Measurements from ENCODE around the gene RACK1.
"Not testable (repeated sequence)": the region's sequence is repeated elsewhere in the genome, so short reads cannot be mapped to it uniquely, and the experiment has no call there.

RACK1 gene

GRCh38 chr5:181215997-181216989 lies 27.4 kb downstream of the RACK1 start:
- no peak for DNase-seq

GRCh38 chr5:181214249-181214648 lies 29.5 kb downstream of the RACK1 start:
- not testable (repeated sequence) for DNase-seq

- no peak for DNase-seq
Observed at GRCh38 chr5:181212934-181213333, 30.8 kb downstream of the RACK1 start.

- DNase-seq = no peak
Observed at GRCh38 chr5:181212080-181212479, 31.6 kb downstream of the RACK1 start.

- DNase-seq = no peak
Observed at GRCh38 chr5:181211208-181211607, 32.5 kb downstream of the RACK1 start.

- DNase-seq = not testable (repeated sequence)
Observed at GRCh38 chr5:181210698-181211097, 33.0 kb downstream of the RACK1 start.

GRCh38 chr5:181210148-181210547 lies 33.6 kb downstream of the RACK1 start:
- not testable (repeated sequence) for DNase-seq

GRCh38 chr5:181209006-181209405 lies 34.7 kb downstream of the RACK1 start:
- DNase-seq = not testable (repeated sequence)

- no peak for DNase-seq
Observed at GRCh38 chr5:181207960-181208253, 35.8 kb downstream of the RACK1 start.

GRCh38 chr5:181207214-181207959 lies 36.3 kb downstream of the RACK1 start:
- DNase-seq = no peak

GRCh38 chr5:181205761-181206649 lies 37.7 kb downstream of the RACK1 start:
- no peak for DNase-seq

- DNase-seq = no peak
Observed at GRCh38 chr5:181204826-181205760, 38.6 kb downstream of the RACK1 start, which contains the start of gene TRIM7. Gene TRIM7 (minus strand): TSS chr5:181205196. CDS start chr5:181205110, 86 bp downstream.

- DNase-seq = no peak
Observed at GRCh38 chr5:181204113-181204825, 39.4 kb downstream of the RACK1 start.

- DNase-seq = no peak
Observed at GRCh38 chr5:181203777-181204112, 40.0 kb downstream of the RACK1 start.

- DNase-seq = no peak
Observed at GRCh38 chr5:181203093-181203711, 40.5 kb downstream of the RACK1 start.

GRCh38 chr5:181200816-181201215 lies 42.9 kb downstream of the RACK1 start:
- no peak for DNase-seq

GRCh38 chr5:181199881-181200638 lies 43.6 kb downstream of the RACK1 start:
- no peak for DNase-seq

GRCh38 chr5:181198905-181199519 lies 44.7 kb downstream of the RACK1 start:
- no peak for DNase-seq

Measured in nucleus accumbens (tissue), 56 donors.